ENCODE measurements around the gene MPPED1.

GRCh38 chr22:43529461-43529860 is 117.6 kb downstream of the MPPED1 start:
- TF ChIP-seq CTCF (IDR thresholded peaks at IDR 0.05): no peak
- no peak for TF ChIP-seq POLR2A (IDR thresholded peaks at IDR 0.05)
